Lower lobe of right lung (tissue), 2 donors: ENCODE results near the gene ERVFRD-1. TPM values are rescaled to one million over a fixed set of nuclear protein-coding genes. Genes with fewer than 3 reads are reported as not detected.

Source experiments
- ATAC-seq, 2 donors: fragments of 200-7000 bp; cut with Tn5 transposase; one replicate each; pipeline ENCODE4 v1.9.1; 2020 to 2022; ENCODE audit warnings: mild to moderate bottlenecking in 2 of 2, moderate library complexity in 2 of 2
- DNase-seq: peaks from one replicate; pipeline ENCODE4 v3.0.0-alpha.2; 2020
- H3K27ac ChIP-seq: fragments of 200-600 bp; one replicate; pipeline ENCODE4 v1.8.0; 2022
- H3K27me3 ChIP-seq: fragments of 200-600 bp; one replicate; pipeline ENCODE4 v1.8.0; 2022; ENCODE audit warnings: low read depth
- H3K36me3 ChIP-seq: fragments of 200-600 bp; one replicate; pipeline ENCODE4 v1.8.0; 2022; ENCODE audit warnings: mild to moderate bottlenecking
- H3K4me1 ChIP-seq: fragments of 200-600 bp; one replicate; pipeline ENCODE4 v1.8.0; 2022
- H3K4me3 ChIP-seq: fragments of 200-600 bp; one replicate; pipeline ENCODE4 v1.8.0; 2022; ENCODE audit warnings: mild to moderate bottlenecking
- H3K9me3 ChIP-seq: fragments of 200-600 bp; one replicate; pipeline ENCODE4 v1.8.0; 2022
- CTCF ChIP-seq: fragments of 200-600 bp; IDR thresholded peaks from one replicate; pipeline ENCODE4 v1.8.0; 2022; ENCODE audit warnings: antibody characterized with exemption, mild to moderate bottlenecking
- intact Hi-C: fragments of 100-400 bp; cut with DNase I; formaldehyde crosslinking; loops from one replicate; pipeline ENCODE4 v1.11.0; 2022
- total RNA-seq: library from RNA; stranded (reverse); fragmentation: NEBNext Ultra II Directional; extraction: Animal tissue kit (Norgen Biotek cat#: 25700); gene quantifications from one replicate; pipeline ENCODE4 v1.2.1, GENCODE V29; 2021
- donor health status: DM: no; HTN: yes; CAD: no; lungs with severe emphysema.

The ERVFRD-1 gene
- total RNA-seq, 1 donor from 2014 or later = 0.65 TPM

GRCh38 chr6:11072101-11072500, 39.4 kb downstream of the ERVFRD-1 start:
- no peak for TF ChIP-seq CTCF
- intact Hi-C loops = no loop called here
- Histone ChIP-seq H3K4me3 (no peak overlapping the region), H3K4me1 (no peaks in the 10 kb centered on the region), H3K27me3 (no peaks in the 10 kb centered on the region), H3K36me3 (no peaks in the 10 kb centered on the region), H3K9me3 (no peaks in the 10 kb centered on the region), H3K27ac (no peak overlapping the region)
- ATAC-seq (no peak), DNase-seq (no peak)

- no peaks in the 10 kb centered on the region for H3K4me1 ChIP-seq
- H3K27ac ChIP-seq = no peak overlapping the region
- intact Hi-C loops = no loop called here
- no peak for TF ChIP-seq CTCF
- H3K27me3 ChIP-seq = no peaks in the 10 kb centered on the region
- H3K9me3 ChIP-seq = no peaks in the 10 kb centered on the region
- DNase-seq (no peak), ATAC-seq (no peak)
- no peak overlapping the region for H3K4me3 ChIP-seq
- no peaks in the 10 kb centered on the region for H3K36me3 ChIP-seq
Measured at GRCh38 chr6:11069760-11070159, 41.8 kb downstream of the ERVFRD-1 start.

GRCh38 chr6:11067348-11067747, 44.2 kb downstream of the ERVFRD-1 start:
- TF ChIP-seq CTCF = no peak
- Histone ChIP-seq H3K27ac (no peak overlapping the region), H3K4me3 (no peak overlapping the region), H3K4me1 (no peaks in the 10 kb centered on the region), H3K27me3 (no peaks in the 10 kb centered on the region), H3K9me3 (no peaks in the 10 kb centered on the region), H3K36me3 (no peaks in the 10 kb centered on the region)
- DNase-seq = no peak
- intact Hi-C loops = no loop called here
- no peak for ATAC-seq

- Histone ChIP-seq H3K4me3 (no peak overlapping the region), H3K27me3 (no peaks in the 10 kb centered on the region), H3K9me3 (no peaks in the 10 kb centered on the region), H3K4me1 (no peaks in the 10 kb centered on the region), H3K36me3 (no peaks in the 10 kb centered on the region), H3K27ac (no peak overlapping the region)
- no peak for TF ChIP-seq CTCF
- ATAC-seq (no peak), DNase-seq (no peak)
- intact Hi-C loops = no loop called here
Measured at GRCh38 chr6:11066505-11067347, 44.8 kb downstream of the ERVFRD-1 start.

- intact Hi-C loops = no loop called here
- no peak for ATAC-seq
- H3K9me3 ChIP-seq = no peaks in the 10 kb centered on the region
- H3K4me3 ChIP-seq = no peak overlapping the region
- TF ChIP-seq CTCF = no peak
- DNase-seq = no peak
- no peaks in the 10 kb centered on the region for H3K27me3 ChIP-seq
- H3K36me3 ChIP-seq = no peaks in the 10 kb centered on the region
- H3K27ac ChIP-seq = no peak overlapping the region
- H3K4me1 ChIP-seq = no peaks in the 10 kb centered on the region
Measured at GRCh38 chr6:11065436-11066202, 45.9 kb downstream of the ERVFRD-1 start.
